Suprapubic skin (tissue), 4 donors: ENCODE results near the gene PPP2R1B.

Source experiments
- EP300 ChIP-seq: sonication (generic); formaldehyde crosslinking; IDR thresholded peaks from one replicate; pipeline ENCODE4 v1.6.1; 2017; ENCODE audit warnings: antibody characterized with exemption
- POLR2A ChIP-seq, 2 donors: fragments of 450-650 bp; IDR thresholded peaks; one replicate each; pipeline ENCODE4 v1.6.1; 2017; ENCODE audit warnings: antibody characterized with exemption in 2 of 2, mild to moderate bottlenecking in 2 of 2, moderate library complexity in 2 of 2
- POLR2AphosphoS5 ChIP-seq, 3 donors: sonication (generic); formaldehyde crosslinking; IDR thresholded peaks; one replicate each; pipeline ENCODE4 v1.6.1; 2017; ENCODE audit warnings: antibody characterized with exemption in 3 of 3
- TF ChIP-seq, protein P1 (sequence below), 2 donors: fragments of 200-600 bp in 1 of 2; fragments of 450-650 bp in 1 of 2; sonication (generic) in 1 of 2; IDR thresholded peaks; one replicate each; pipeline ENCODE4 v1.5.1; 2016 to 2019; ENCODE audit warnings: antibody characterized with exemption in 2 of 2, mild to moderate bottlenecking in 1 of 2, moderate library complexity in 1 of 2

GRCh38 chr11:111739299-111739698, 26.9 kb downstream of the PPP2R1B start:
- TF ChIP-seq, protein P1, sequence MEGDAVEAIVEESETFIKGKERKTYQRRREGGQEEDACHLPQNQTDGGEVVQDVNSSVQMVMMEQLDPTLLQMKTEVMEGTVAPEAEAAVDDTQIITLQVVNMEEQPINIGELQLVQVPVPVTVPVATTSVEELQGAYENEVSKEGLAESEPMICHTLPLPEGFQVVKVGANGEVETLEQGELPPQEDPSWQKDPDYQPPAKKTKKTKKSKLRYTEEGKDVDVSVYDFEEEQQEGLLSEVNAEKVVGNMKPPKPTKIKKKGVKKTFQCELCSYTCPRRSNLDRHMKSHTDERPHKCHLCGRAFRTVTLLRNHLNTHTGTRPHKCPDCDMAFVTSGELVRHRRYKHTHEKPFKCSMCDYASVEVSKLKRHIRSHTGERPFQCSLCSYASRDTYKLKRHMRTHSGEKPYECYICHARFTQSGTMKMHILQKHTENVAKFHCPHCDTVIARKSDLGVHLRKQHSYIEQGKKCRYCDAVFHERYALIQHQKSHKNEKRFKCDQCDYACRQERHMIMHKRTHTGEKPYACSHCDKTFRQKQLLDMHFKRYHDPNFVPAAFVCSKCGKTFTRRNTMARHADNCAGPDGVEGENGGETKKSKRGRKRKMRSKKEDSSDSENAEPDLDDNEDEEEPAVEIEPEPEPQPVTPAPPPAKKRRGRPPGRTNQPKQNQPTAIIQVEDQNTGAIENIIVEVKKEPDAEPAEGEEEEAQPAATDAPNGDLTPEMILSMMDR (IDR thresholded peaks at IDR 0.05), result no peak
- TF ChIP-seq EP300, result no peak
- no peak for TF ChIP-seq POLR2AphosphoS5 (IDR thresholded peaks at IDR 0.05)
- no peak for TF ChIP-seq POLR2A (IDR thresholded peaks at IDR 0.05)
